Gastrocnemius medialis (tissue), 4 donors: ENCODE data around the gene SCNN1B.

ENCODE experiments used
- CTCF ChIP-seq, 5 experiments: fragments of 450-650 bp in 3 of 5; fragments of 200-600 bp in 2 of 5; sonication (generic) in 2 of 5; IDR thresholded peaks in 4 of 5; conservative IDR thresholded peaks in 1 of 5; 1 replicate in 4 of 5; 2 replicates in 1 of 5; pipeline ENCODE4 v1.5.1; 2016 to 2019; ENCODE audit warnings: antibody characterized with exemption in 5 of 5, mild to moderate bottlenecking in 3 of 5, moderate library complexity in 3 of 5
- POLR2A ChIP-seq, 2 donors: fragments of 450-650 bp; IDR thresholded peaks; one replicate each; pipeline ENCODE4 v1.6.1; 2017; ENCODE audit warnings: antibody characterized with exemption in 2 of 2, mild to moderate bottlenecking in 2 of 2, moderate library complexity in 2 of 2

- TF ChIP-seq CTCF (IDR thresholded peaks at IDR 0.05 in 4 of 5, conservative IDR thresholded peaks at IDR 0.05 in 1 of 5) (no peak), POLR2A (IDR thresholded peaks at IDR 0.05) (no peak)
Observed at GRCh38 chr16:23383881-23384280, 81.8 kb downstream of the SCNN1B start.
